Stimulated activated CD4-positive, alpha-beta T cell treated with anti-CD3 and anti-CD28 coated beads, Interleukin-2, amount 100 ng/mL, for 48 hours (primary cell): ENCODE results near the gene IRF8.

Experiments used
- DNase-seq, 2 donors: peaks; one replicate each; pipeline ENCODE4 v3.0.0-alpha.2; 2020

IRF8 gene

DNA sequence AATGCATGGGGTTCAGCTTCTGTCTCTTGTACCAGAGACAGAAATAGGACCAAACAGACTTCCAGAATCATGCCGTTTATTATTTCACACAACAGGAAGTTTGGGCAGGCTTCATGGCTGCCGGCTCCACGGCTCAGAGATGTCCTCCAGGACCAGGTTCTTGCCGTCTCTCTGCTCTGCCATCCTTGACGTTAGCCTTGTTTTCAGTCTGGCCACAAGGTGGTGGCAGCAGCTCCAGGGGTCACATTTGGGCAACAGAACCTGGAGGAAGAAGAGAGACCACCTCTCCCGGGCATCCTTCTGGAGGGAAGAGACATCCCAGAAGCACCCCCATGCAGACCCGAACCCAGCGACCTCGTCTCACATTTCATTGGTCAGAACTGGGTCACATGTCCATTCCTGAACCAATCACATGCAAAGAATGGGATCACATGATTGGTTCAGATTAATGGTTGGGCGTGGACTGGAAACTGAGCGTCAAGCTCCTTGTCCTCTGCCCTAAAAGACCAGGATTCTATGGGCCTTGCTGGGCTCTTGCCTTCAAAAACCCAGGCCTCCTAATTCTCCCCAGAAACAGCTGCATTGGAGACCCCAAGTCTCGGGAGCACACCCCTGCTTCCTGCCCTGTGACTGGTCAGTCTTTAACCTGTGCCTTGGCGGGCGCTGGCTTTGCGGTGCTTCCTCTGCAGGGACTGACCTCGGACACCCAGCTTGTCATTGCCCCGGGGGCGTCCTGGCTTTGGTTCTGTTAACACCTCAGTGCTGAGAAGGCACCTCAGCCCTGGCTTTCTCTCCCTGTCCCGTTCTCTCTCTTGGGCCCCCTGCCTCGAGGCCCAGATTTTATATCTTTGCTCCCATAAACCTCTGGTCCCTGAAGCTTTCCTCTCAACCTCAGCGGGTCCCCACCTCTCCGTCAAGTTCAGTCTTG is 63.3 kb downstream of the IRF8 start:
- DNase-seq: no peak

DNA sequence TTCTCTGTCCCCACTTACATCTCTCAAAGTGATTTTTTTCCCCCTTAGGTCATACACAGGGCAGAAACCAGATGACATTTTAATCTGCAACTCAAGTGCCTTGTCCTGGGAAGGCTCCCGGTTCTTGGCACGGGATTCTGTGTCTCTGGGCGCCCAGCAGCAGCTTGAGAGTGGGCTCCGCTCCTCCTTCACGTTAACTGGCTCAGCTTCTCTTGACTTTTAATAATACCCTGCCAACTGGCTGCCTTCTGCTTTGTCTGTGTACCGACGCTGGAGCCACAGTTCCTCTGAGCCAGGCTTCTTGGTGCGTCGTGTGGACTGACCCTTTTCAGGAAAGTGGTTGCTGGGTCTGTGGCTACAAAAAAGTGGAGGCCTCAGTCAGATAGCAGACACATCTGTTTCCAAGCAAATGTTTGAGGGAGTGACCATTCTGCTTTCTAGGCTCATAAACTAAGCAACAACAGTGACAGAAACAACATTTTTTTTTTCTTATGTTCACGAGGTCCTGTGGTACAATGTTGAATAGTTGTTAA is 64.9 kb downstream of the IRF8 start:
- DNase-seq: no peak

DNA sequence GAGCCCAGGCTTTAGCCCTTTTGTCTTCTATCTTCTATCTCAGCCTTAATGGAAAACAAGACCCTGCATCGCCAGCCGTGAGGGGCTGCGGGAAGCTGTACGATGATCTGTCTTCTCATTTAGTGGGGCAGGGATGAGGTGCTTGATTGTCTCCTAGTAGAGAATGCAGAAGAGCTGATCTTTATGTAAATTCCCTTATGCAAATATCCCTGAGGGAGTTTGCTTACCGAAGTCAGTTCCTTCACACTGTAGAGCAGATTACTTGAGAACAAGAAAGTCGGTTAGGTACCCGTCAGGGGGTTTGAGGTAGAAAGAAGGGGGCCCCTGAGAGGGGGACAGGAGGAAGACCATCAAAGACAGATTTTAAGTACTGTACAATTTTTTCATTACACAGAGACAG is 66.2 kb downstream of the IRF8 start:
- DNase-seq: no peak

DNA sequence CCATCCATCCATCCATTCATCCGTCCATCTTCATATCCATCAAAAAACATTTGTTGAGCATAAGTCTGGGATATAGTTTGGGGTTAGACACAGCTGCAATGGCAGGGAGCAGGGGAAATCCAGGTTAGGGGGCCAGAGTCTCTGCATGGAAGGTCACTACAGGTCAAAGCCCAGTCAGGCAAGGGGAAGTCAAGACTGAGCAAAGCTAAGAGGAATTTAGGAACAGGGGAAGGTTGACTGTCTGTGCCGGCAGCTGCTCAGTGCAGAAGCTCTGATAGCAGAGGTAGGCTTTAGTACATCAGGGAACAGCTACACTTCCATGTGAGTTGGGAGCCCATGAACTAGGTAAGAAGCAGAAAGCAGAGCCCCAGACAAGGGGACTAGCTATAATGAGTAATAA is 68.1 kb downstream of the IRF8 start:
- DNase-seq: no peak

DNA sequence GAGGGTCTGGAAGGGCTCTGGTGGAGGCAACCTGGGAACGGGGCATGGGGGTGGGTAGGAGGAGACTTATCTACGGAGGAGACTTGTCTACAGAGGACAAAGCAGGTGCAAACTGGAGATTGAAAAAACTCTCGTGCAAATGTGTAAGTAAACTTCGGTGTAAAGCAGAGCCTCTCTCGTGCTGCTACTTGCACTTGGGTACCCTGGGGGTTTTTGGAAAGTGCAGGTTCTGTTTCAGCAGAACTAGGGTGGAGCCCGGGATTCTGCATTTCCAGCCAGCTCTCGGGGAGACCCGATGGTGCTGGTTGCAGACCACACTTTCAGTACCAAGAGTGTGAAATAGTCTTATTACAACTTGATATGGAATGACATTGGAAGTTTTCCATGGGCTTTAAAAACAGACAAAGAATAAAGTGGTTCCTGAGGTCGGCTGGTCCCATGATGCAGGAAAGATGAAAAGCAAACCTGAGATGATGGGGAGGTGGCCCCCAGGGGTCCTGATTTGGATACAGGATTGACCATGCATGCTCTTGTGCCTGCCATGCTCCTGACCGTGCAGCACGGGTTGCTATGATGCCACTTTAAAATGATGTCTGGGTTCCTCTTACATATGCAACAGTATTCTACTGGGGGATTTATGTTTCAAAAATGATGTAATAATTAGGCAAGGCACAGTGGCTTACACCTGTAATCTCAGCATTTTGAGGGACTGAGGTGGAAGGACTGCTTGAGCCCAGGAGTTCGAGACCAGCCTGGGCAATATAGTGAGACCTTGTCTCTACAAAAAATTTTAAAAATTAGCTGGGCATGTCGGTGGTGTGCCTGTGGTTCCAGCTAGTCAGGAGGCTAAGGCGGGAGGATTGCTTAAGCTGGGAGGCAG is 69.3 kb downstream of the IRF8 start:
- no peak for DNase-seq

DNA sequence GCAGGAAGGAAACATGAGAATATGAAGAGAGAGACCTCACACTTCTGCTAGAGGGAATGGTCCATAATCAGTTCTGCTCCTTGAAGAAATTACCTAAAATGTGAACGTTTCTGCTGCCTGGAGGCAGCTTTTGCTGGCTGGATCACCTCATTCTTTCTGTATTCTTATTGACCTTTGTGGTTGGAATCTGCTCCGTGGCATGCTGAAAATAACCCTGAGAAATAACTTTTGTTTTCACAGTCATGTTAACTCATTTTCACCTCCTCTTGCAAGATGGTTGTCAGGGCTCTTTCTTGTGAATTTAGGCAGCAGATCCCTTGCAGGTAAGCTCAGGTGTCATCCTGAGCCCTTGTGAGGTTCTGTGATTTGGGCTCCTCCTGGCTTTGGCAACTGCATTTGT is 70.2 kb downstream of the IRF8 start:
- no peak for DNase-seq

DNA sequence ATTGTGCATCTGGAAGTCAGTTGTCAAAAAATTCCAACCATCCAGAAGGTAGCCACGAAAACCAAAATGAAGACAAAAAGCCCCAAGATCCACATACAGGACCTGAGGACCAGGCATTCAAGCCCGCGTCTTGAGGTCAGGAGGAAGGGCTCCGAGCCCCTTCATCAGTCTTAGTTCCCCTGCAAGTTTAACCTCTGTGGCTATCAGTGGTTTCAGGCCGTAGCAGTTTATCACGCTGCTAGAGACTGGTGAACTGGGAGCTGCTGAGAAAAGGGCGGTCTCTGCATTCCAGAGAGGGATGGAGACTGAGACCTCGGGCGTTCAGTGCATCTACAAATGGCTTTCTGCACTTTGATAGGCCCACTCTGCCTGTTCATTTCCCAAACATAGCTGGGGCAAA is 70.6 kb downstream of the IRF8 start:
- DNase-seq: no peak

DNA sequence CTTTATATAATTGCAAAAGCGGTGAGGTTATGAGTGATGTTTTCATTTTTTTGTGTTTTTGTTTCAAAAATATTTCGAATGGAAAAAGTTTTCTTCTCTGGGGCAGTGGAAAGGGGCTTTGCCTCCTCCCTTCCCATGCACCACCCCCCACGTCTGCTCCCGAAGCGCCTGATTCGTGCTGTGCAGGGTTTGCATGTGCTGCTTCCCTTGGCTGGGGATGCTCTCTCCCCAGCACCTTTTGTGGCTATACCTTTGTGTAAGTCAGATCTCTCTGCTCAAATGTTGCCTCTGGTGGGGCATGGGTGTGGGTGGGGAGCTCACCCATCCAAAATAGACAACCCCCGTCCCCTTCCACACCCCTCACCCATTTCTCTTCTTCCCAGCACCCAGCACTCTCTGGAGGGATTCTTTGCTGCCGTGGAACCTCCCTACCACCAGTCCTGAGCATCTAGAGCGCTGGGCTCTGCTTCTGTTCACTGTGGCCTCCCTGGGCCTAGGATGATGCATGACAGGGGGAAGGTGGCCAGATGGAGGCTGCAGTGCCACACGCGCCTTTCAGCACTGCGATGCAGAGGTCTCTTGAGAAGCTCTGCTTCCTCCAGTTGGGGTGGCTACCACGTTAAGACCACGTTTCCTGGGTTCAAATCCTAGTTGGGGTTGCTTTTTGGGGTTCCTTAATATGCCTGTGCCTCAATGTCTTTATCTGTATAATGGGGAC is 71.2 kb downstream of the IRF8 start:
- no peak for DNase-seq

DNA sequence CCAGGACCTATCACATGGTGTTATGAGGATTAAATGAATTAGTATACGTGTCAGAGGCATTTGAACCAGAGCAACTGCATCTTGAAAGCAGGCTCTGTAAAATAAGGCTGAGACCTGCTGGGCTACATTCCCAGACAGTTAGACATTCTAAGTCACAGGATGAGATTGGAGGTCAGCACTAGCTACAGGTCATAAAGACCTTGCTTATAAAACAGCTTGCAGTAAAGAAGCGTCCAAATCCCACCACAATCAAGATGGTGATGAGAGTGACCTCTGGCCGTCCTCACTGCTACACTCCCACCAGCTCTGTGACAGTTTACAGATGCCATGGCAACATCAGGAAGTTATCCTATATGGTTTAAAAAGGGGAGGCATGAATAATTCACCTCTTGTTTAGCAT is 71.8 kb downstream of the IRF8 start:
- DNase-seq: no peak
